HG03045 (cell line): ENCODE data around the gene RRP12.

ENCODE experiments used
- ATAC-seq: cut with Tn5 transposase; IDR thresholded peaks from one replicate; pipeline ENCODE4 v1.9.1; 2021; ENCODE audit warnings: mild to moderate bottlenecking, moderate library complexity; ENCODE audit not compliant: unreplicated experiment

RRP12 gene

GRCh38 chr10:97318772-97319651 lies 82.1 kb downstream of the RRP12 start, which contains the start of gene FRAT1:
TSS of gene FRAT1 (plus strand) at chr10:97319271. CDS start at chr10:97319454, 183 bp downstream.
- ATAC-seq: peak; percentile 82

DNA sequence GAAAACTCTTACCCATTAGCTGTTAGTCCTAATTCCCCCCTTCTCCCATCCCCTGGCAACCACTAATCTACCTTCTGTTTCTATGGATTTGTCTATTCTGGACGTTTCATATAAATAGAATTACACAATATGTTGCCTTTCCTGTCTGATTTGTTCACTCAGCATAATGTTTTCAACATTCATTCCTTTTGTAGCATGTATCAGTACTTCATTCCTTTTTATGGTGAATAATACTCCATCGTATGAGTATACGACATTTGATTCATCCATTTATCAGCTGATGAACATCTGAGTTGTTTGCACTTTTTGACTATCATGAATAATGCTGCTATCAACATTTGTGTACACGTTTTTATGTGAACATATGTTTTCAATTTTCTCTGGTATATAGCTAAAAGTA lies 86.5 kb downstream of the RRP12 start:
- no peak for ATAC-seq

DNA sequence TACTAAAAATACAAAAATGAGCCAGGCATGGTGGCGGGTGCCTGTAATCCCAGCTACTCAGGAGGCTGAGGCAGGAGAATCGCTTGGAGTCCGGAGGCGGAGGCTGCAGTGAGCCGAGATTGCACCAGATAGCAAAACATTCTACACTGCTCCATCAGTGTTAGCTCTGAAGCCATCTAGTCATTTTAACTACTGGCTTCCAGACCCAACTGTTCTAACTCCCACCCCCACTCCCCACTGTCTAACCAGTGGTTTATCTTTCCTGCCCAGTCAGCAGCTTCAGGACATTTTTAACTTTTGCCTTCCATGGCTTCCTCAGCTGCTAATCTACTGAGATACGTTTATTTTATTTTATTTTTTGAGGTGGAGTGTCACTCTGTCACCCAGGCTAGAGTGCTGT lies 88.2 kb downstream of the RRP12 start:
- ATAC-seq: no peak

GRCh38 chr10:97311111-97311626 lies 90.0 kb downstream of the RRP12 start:
- ATAC-seq: no peak

DNA sequence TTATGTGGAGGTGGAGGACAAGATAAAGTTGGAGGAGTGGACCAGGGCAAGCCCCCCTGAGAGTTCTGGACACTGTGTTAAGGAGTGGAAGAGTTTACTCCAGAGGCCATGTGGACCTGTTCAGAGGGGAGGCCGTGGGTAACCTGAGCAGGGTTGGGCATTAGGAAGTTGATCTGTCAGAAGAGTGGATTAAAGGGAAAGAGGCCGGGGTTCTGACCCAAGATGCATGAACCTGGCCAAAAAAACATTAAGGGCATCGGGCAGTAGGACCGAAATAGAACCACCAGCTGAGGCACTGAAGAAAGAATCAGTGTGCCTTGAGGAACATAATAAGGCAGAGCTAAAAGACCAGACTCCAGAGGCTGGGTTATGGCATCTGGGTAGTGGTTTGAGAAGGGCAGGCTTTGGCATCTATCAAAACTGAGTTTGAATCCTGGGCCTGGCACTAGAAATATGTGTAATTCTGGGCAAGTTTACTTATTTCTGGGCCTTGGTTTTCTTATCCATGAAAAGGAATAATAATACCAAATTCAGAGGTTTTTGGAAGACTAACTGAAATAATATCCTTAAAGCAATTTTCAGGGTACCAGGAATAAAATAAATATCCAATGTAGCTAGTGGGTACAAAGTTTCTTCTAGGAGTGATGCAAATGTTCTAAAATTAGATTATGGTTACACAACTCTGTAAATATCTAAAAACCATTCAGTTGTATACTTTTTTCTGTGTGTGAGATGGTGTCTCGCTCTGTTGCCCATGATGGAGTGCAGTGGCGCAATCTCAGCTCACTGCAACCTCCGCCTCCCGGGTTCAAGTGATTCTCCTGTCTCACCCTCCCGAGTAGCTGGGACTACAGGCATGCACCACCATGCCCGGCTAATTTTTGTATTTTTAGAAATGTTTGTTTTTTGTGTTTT lies 93.0 kb downstream of the RRP12 start:
- ATAC-seq: no peak

GRCh38 chr10:97307441-97307840 lies 93.7 kb downstream of the RRP12 start:
- ATAC-seq: no peak
